ENCODE results near the gene SOX6.

DNA sequence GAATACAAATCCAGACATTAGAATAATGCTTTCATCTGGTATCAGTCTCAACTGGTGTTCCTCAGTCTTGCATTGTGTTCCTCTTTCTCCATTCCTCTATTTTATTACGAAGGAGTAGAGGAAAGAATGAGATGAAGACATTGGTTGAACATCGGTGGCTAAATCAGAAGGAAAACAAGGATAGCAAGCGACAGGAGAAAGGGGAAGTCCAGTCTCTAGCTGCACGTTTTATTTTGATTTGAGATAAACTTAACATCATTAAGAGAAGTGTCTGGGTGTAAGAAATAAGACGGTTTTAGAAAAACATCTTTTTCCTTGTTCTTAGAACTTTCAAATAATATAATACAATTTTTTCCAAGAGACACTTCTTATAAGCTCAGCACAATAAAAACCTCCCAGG, 6.2 kb downstream of the SOX6 start:
- TF ChIP-seq CTCF (IDR thresholded peaks at IDR 0.05) (no peak), POLR2A (IDR thresholded peaks at IDR 0.05) (no peak)

Measured in prostate gland (tissue), 2 donors.